Right kidney (tissue), 9 donors: ENCODE results near the gene FAF2.
"Not testable (repeated sequence)": the region's sequence is repeated elsewhere in the genome, so short reads cannot be mapped to it uniquely, and the experiment has no call there.

ENCODE experiments used
- DNase-seq: peaks from one replicate; pipeline ENCODE4 v3.0.0-alpha.2; 2016
- long read RNA-seq, 8 donors: transcript quantifications; one replicate each; lab custom pipeline, GENCODE V29; 2026

Gene FAF2
- long read RNA-seq, donor 1, full-length matches to known transcripts: 5 of 5 reads
- long read RNA-seq, donor 1, partial matches to known transcripts: 0 of 5 reads
- long read RNA-seq, donor 1, other reads (novel, unspliced or antisense): 0 of 5 reads
- long read RNA-seq, donor 2, full-length matches to known transcripts: 2 of 2 reads
- long read RNA-seq, donor 2, partial matches to known transcripts: 0 of 2 reads
- long read RNA-seq, donor 2, other reads (novel, unspliced or antisense): 0 of 2 reads
- long read RNA-seq, donor 3, full-length matches to known transcripts: 4 of 4 reads
- long read RNA-seq, donor 3, partial matches to known transcripts: 0 of 4 reads
- long read RNA-seq, donor 3, other reads (novel, unspliced or antisense): 0 of 4 reads
- long read RNA-seq, donor 4, full-length matches to known transcripts: 8 of 38 reads
- long read RNA-seq, donor 4, partial matches to known transcripts: 30 of 38 reads
- long read RNA-seq, donor 4, other reads (novel, unspliced or antisense): 0 of 38 reads
- long read RNA-seq, donor 5, full-length matches to known transcripts: 2 of 2 reads
- long read RNA-seq, donor 5, partial matches to known transcripts: 0 of 2 reads
- long read RNA-seq, donor 5, other reads (novel, unspliced or antisense): 0 of 2 reads
- long read RNA-seq, donor 6, full-length matches to known transcripts: 4 of 4 reads
- long read RNA-seq, donor 6, partial matches to known transcripts: 0 of 4 reads
- long read RNA-seq, donor 6, other reads (novel, unspliced or antisense): 0 of 4 reads
- long read RNA-seq, donor 7, full-length matches to known transcripts: 3 of 20 reads
- long read RNA-seq, donor 7, partial matches to known transcripts: 17 of 20 reads
- long read RNA-seq, donor 7, other reads (novel, unspliced or antisense): 0 of 20 reads
- long read RNA-seq, donor 8, full-length matches to known transcripts: 6 of 12 reads
- long read RNA-seq, donor 8, partial matches to known transcripts: 6 of 12 reads
- long read RNA-seq, donor 8, other reads (novel, unspliced or antisense): 0 of 12 reads

- peak; percentile 96 for DNase-seq
These were observed at the start of gene FAF2 for GRCh38 chr5:176447978-176448608. FAF2 (plus strand) TSS chr5:176448385; CDS start chr5:176448408, 23 bp downstream.

GRCh38 chr5:176400382-176401156 is 47.6 kb upstream of the FAF2 start:
- no peak for DNase-seq

- DNase-seq: no peak
These were observed 46.6 kb upstream of the FAF2 start for GRCh38 chr5:176401281-176402205.

GRCh38 chr5:176405656-176406435 is 42.3 kb upstream of the FAF2 start:
- no peak for DNase-seq

- DNase-seq: no peak
These were observed 41.6 kb upstream of the FAF2 start for GRCh38 chr5:176406436-176407052.

- no peak for DNase-seq
These were observed 40.5 kb upstream of the FAF2 start for GRCh38 chr5:176407456-176408251.

GRCh38 chr5:176408252-176408573 is 40.0 kb upstream of the FAF2 start:
- not testable (repeated sequence) for DNase-seq

GRCh38 chr5:176408590-176408989 is 39.6 kb upstream of the FAF2 start:
- DNase-seq: no peak

- no peak for DNase-seq
These were observed 38.4 kb upstream of the FAF2 start for GRCh38 chr5:176409765-176410164.

- no peak for DNase-seq
These were observed 37.6 kb upstream of the FAF2 start for GRCh38 chr5:176410486-176411180.

- no peak for DNase-seq
These were observed 35.5 kb upstream of the FAF2 start for GRCh38 chr5:176412517-176413254.

- no peak for DNase-seq
These were observed 35.0 kb upstream of the FAF2 start for GRCh38 chr5:176413255-176413565.

GRCh38 chr5:176413709-176414191 is 34.4 kb upstream of the FAF2 start:
- DNase-seq: no peak

GRCh38 chr5:176414704-176415103 is 33.5 kb upstream of the FAF2 start:
- DNase-seq: no peak

- no peak for DNase-seq
These were observed 32.8 kb upstream of the FAF2 start for GRCh38 chr5:176415240-176415951.
